HepG2 (cell line): Measurements from ENCODE around the gene GABBR2. TPM values are rescaled to one million over a fixed set of nuclear protein-coding genes. Genes with fewer than 3 reads are reported as not detected.

ENCODE experiments used
- ATAC-seq: fragments of 200-7000 bp; cut with Tn5 transposase; 3 replicates; pipeline ENCODE4 v1.9.1; 2020; ENCODE audit warnings: mild to moderate bottlenecking, moderate library complexity
- BruUV-seq: library from RNA; stranded (reverse); fragments of 400-500 nt; replicated peaks from 2 replicates; lab custom pipeline; 2021; lab: Mats Ljungman, UMichigan
- CTCF ChIA-PET: fragments of 300-600 bp; formaldehyde crosslinking; extraction: SDS; loops from one replicate; lab custom pipeline; 2021; ENCODE audit warnings: low total read pairs, inconsistent platforms, low intra/inter-chr PET ratio; lab: Yijun Ruan, JAX
- POLR2A ChIA-PET: fragments of 350-600 bp; sonication (Branson Sonifier 250); formaldehyde crosslinking; loops from one replicate; lab custom pipeline; 2020; ENCODE audit warnings: antibody characterized with exemption, inconsistent platforms; lab: Yijun Ruan, JAX
- DNase-seq: peaks from one replicate; pipeline ENCODE4 v3.0.0-alpha.2; 2015; ENCODE audit warnings: low spot score
- FAIRE-seq: peaks from 3 replicates; lab custom pipeline; 2011; peaks lifted over from hg19 to GRCh38; lab: Jason Lieb, UNC
- H2AFZ ChIP-seq: one replicate; pipeline ENCODE4 v1.6.1; 2011; ENCODE audit warnings: low read length, inconsistent platforms
- H3K27ac ChIP-seq: fragments of 300-600 bp; 3 replicates; pipeline ENCODE4 v1.8.0; 2011; ENCODE audit warnings: mixed run types, mild to moderate bottlenecking, mixed read lengths, low read length, inconsistent platforms; ENCODE audit not compliant: insufficient read depth; ENCODE audit errors: extremely low read length
- H3K27me3 ChIP-seq, 2 experiments: fragments of 200-600 bp in 1 of 2; 2 replicates in 1 of 2; 3 replicates in 1 of 2; pipeline versions ENCODE4 v1.6.0 to v1.8.0; 2011; ENCODE audit warnings: low read length in 2 of 2, mild to moderate bottlenecking in 2 of 2, moderate library complexity in 2 of 2, inconsistent platforms in 1 of 2; ENCODE audit not compliant: insufficient read depth in 2 of 2, control insufficient read depth in 1 of 2
- H3K36me3 ChIP-seq, 2 experiments: fragments of 200-600 bp in 1 of 2; replicated peaks in 1 of 2; 2 replicates in 1 of 2; 3 replicates in 1 of 2; pipeline versions ENCODE4 v1.5.1 to v1.8.0; 2011; ENCODE audit warnings: low read length in 2 of 2, inconsistent platforms in 1 of 2; ENCODE audit not compliant: insufficient read depth in 2 of 2, control insufficient read depth in 1 of 2
- H3K4me1 ChIP-seq: 2 replicates; pipeline ENCODE4 v1.5.1; 2012; ENCODE audit warnings: low read length, inconsistent platforms; ENCODE audit not compliant: insufficient read depth
- H3K4me2 ChIP-seq: 2 replicates; pipeline ENCODE4 v1.6.0; 2011; ENCODE audit warnings: low read depth, low read length, inconsistent platforms
- H3K4me3 ChIP-seq, 3 experiments: fragments of 200-600 bp in 1 of 3; sonication (generic), shearing (Covaris generic) in 1 of 3; replicated peaks in 1 of 3; 2 replicates each; pipeline ENCODE4 v1.5.1; 2011 to 2016; ENCODE audit warnings: low read length in 3 of 3, inconsistent platforms in 2 of 3, low read depth in 2 of 3, mild to moderate bottlenecking in 2 of 3, control low read depth in 1 of 3, mixed read lengths in 1 of 3; ENCODE audit not compliant: insufficient read depth in 1 of 3
- H3K79me2 ChIP-seq: one replicate; pipeline ENCODE4 v1.6.1; 2011; ENCODE audit warnings: low read length, inconsistent platforms; ENCODE audit not compliant: insufficient read depth
- H3K9ac ChIP-seq: 2 replicates; pipeline ENCODE4 v1.6.0; 2011; ENCODE audit warnings: mild to moderate bottlenecking, low read depth, low read length, inconsistent platforms; ENCODE audit not compliant: insufficient read depth
- H3K9me3 ChIP-seq: 2 replicates; pipeline ENCODE4 v1.5.1; 2012; ENCODE audit warnings: mild to moderate bottlenecking, low read length
- H4K20me1 ChIP-seq: 2 replicates; pipeline ENCODE4 v1.6.0; 2011; ENCODE audit warnings: inconsistent platforms, mild to moderate bottlenecking, low read length, moderate library complexity; ENCODE audit not compliant: insufficient read depth
- ATM ChIP-seq: fragments of 450-650 bp; IDR thresholded peaks from 2 replicates; pipeline ENCODE4 v1.7.1; 2017; ENCODE audit warnings: mild to moderate bottlenecking, borderline replicate concordance
- EHMT2 ChIP-seq: fragments of 200-600 bp; sonication (generic); IDR thresholded peaks from 2 replicates; pipeline ENCODE4 v1.7.0; 2017; ENCODE audit warnings: antibody characterized with exemption, low read depth, low read length, borderline replicate concordance
- LCORL ChIP-seq, 2 experiments: fragments of 450-650 bp in 1 of 2; sonication (generic) in 1 of 2; formaldehyde crosslinking in 1 of 2; IDR thresholded peaks; 2 replicates each; pipeline versions ENCODE4 v1.5.0 to v1.6.1; 2017 to 2020; ENCODE audit warnings: antibody characterized with exemption in 1 of 2, missing genetic modification reagents in 1 of 2
- MAFK ChIP-seq, 2 experiments: IDR thresholded peaks in 1 of 2; conservative IDR thresholded peaks in 1 of 2; 2 replicates each; pipeline ENCODE4 v1.6.1; 2011; ENCODE audit warnings: improper control_type of control experiment in 2 of 2, low read length in 2 of 2
- MTA3 ChIP-seq: sonication (generic); formaldehyde crosslinking; IDR thresholded peaks from 2 replicates; pipeline ENCODE4 v1.4.0; 2020; ENCODE audit warnings: missing genetic modification reagents
- MTF2 ChIP-seq: sonication (generic); formaldehyde crosslinking; IDR thresholded peaks from 2 replicates; pipeline ENCODE4 v1.5.0; 2020; ENCODE audit warnings: missing genetic modification reagents, borderline replicate concordance
- MXI1 ChIP-seq: IDR thresholded peaks from 3 replicates; pipeline ENCODE4 v1.6.1; 2012; ENCODE audit warnings: low read depth, low read length, inconsistent platforms, borderline replicate concordance
- NKX3-1 ChIP-seq: sonication (generic); formaldehyde crosslinking; IDR thresholded peaks from 2 replicates; pipeline ENCODE4 v1.5.0; 2020; ENCODE audit warnings: missing genetic modification reagents
- ONECUT2 ChIP-seq: sonication (generic); formaldehyde crosslinking; IDR thresholded peaks from 2 replicates; pipeline ENCODE4 v1.4.0; 2020; ENCODE audit warnings: missing genetic modification reagents
- RARA ChIP-seq: IDR thresholded peaks from 2 replicates; pipeline ENCODE4 v1.6.1; 2016; ENCODE audit warnings: missing genetic modification reagents, missing compliant biosample characterization
- RFX1 ChIP-seq: fragments of 450-650 bp; IDR thresholded peaks from 2 replicates; pipeline ENCODE4 v1.6.1; 2017
- RFX5 ChIP-seq: IDR thresholded peaks from 2 replicates; pipeline ENCODE4 v1.6.1; 2011; ENCODE audit warnings: low read depth, low read length, improper control_type of control experiment
- SETDB1 ChIP-seq: sonication (generic); formaldehyde crosslinking; IDR thresholded peaks from 2 replicates; pipeline ENCODE4 v1.5.1; 2020; ENCODE audit warnings: missing genetic modification reagents, mild to moderate bottlenecking, borderline replicate concordance
- SRF ChIP-seq: IDR thresholded peaks from 2 replicates; pipeline ENCODE4 v1.6.1; 2011; ENCODE audit warnings: mild to moderate bottlenecking, low read depth, low read length, moderate library complexity
- TOE1 ChIP-seq: sonication (generic); formaldehyde crosslinking; IDR thresholded peaks from 2 replicates; pipeline ENCODE4 v1.4.0; 2020; ENCODE audit warnings: mild to moderate bottlenecking, missing genetic modification reagents
- ZFYVE20 ChIP-seq: sonication (generic); formaldehyde crosslinking; IDR thresholded peaks from 2 replicates; pipeline ENCODE4 v1.8.0; 2023; ENCODE audit warnings: low read depth, mild to moderate bottlenecking, moderate library complexity, missing genetic modification reagents, borderline replicate concordance
- ZNF180 ChIP-seq: sonication (generic); formaldehyde crosslinking; IDR thresholded peaks from 2 replicates; pipeline ENCODE4 v1.4.0; 2020; ENCODE audit warnings: low read depth, missing genetic modification reagents, borderline replicate concordance
- ZNF225 ChIP-seq: sonication (generic); formaldehyde crosslinking; IDR thresholded peaks from 2 replicates; pipeline ENCODE4 v1.4.0; 2020; ENCODE audit warnings: mild to moderate bottlenecking, missing genetic modification reagents
- ZNF230 ChIP-seq: sonication (generic); formaldehyde crosslinking; IDR thresholded peaks from 2 replicates; pipeline ENCODE4 v1.4.0; 2020; ENCODE audit warnings: mild to moderate bottlenecking, missing genetic modification reagents
- ZNF296 ChIP-seq: sonication (generic); formaldehyde crosslinking; conservative IDR thresholded peaks from 2 replicates; pipeline ENCODE4 v1.5.0; 2020; ENCODE audit warnings: mild to moderate bottlenecking, missing genetic modification reagents
- ZNF543 ChIP-seq: sonication (generic); formaldehyde crosslinking; IDR thresholded peaks from 2 replicates; pipeline ENCODE4 v1.4.0; 2020; ENCODE audit warnings: mild to moderate bottlenecking, missing genetic modification reagents
- ZNF746 ChIP-seq: sonication (generic); formaldehyde crosslinking; IDR thresholded peaks from 2 replicates; pipeline ENCODE4 v1.8.0; 2022; ENCODE audit warnings: mild to moderate bottlenecking, missing genetic modification reagents
- ZSCAN25 ChIP-seq: sonication (generic); formaldehyde crosslinking; IDR thresholded peaks from 2 replicates; pipeline ENCODE4 v1.8.0; 2022; ENCODE audit warnings: mild to moderate bottlenecking, missing genetic modification reagents
- ZSCAN29 ChIP-seq: sonication (generic); formaldehyde crosslinking; conservative IDR thresholded peaks from 2 replicates; pipeline ENCODE4 v1.4.0; 2020; ENCODE audit warnings: mild to moderate bottlenecking, missing genetic modification reagents
- WGBS: methylation state at CpG from one replicate; pipeline ENCODE4 v1.1.6; 2017; ENCODE audit warnings: low lambda C conversion rate; 5-methylcytosine and 5-hydroxymethylcytosine counted together
- in situ Hi-C: cut with HindIII; loops from 2 replicates; pipeline ENCODE4 v1.10.0; 2017; ENCODE audit warnings: low pct_unique_long_range_greater_than_20kb; ENCODE audit not compliant: extremely low pct_ligation_motif_present
- intact Hi-C: fragments of 100-400 bp; cut with micrococcal nuclease; formaldehyde crosslinking; loops from one replicate; pipeline ENCODE4 v1.10.0; 2022; ENCODE audit not compliant: unreplicated experiment
- polyA plus RNA-seq, 8 experiments: library from polyadenylated mRNA; depleted of rRNA in 3 of 8; stranded (reverse) in 7 of 8; unstranded in 1 of 8; fragments of >200 nt; fragmentation: Illumina TruSeq in 4 of 8; extraction: Trizol in 4 of 8; gene quantifications; 2 replicates each; pipeline versions ENCODE4 v1.2.1 to v1.2.3, GENCODE V29; 2011 to 2016; ENCODE audit warnings: low read depth in 4 of 8, missing spikeins in 1 of 8, mixed read lengths in 1 of 8; ENCODE audit not compliant: insufficient read depth in 1 of 8
- total RNA-seq, 5 experiments: library from RNA; depleted of rRNA; stranded (reverse); fragments of >200 nt; fragmentation: Illumina TruSeq; extraction: Trizol; gene quantifications; 2 replicates each; pipeline ENCODE4 v1.2.3, GENCODE V29; 2016; ENCODE audit warnings: low read depth in 1 of 5
- TF ChIP-seq, protein P1 (sequence below): IDR thresholded peaks from 2 replicates; pipeline ENCODE4 v1.6.1; 2016; ENCODE audit warnings: missing genetic modification reagents, missing compliant biosample characterization

Gene GABBR2
- total and polyA plus RNA-seq, 2 of the 13 experiments (the other 11 are each of a cell fraction or from before 2014, with no cell fraction given): 0.02 TPM; not detected in 1

DNA sequence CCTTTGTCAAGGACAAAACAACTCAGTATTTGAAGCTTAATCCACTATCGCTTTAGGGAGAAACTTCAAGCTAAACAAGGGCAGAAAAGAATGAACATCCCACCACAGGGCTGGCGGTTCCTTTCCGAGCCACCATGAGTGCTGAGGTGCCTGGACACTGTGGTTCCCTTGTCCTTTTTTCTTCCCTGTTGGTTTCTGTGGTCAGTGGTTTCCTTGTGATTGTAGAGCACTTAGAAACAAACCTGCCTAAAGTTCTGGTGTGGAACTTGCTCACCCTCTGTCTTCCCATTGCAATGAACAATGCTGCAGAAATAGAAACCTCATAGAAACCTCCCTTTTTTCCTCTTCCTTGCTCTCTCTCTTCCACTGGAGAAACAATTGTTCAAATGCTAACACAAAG, 373.9 kb downstream of the GABBR2 start:
- CTCF ChIA-PET: no interaction called here
- POLR2A ChIA-PET: no interaction called here
- no peak for FAIRE-seq

GRCh38 chr9:98333703-98334582, 374.8 kb downstream of the GABBR2 start:
- Histone ChIP-seq H3K4me1 (no peaks in the 10 kb centered on the region), H3K27me3 (peaks cover 0 to 1% of the 10 kb centered on the region in 2 experiments; a peak in 1 of 5 replicates), H3K4me3 (no peak overlapping the region), H3K9ac (no peak overlapping the region), H2AFZ (no peak overlapping the region), H3K4me2 (no peak overlapping the region), H3K27ac (no peak overlapping the region), H4K20me1 (no peaks in the 10 kb centered on the region), H3K9me3 (no peaks in the 10 kb centered on the region), H3K79me2 (no peaks in the 10 kb centered on the region), H3K36me3 (no peaks in the 10 kb centered on the region)
- ChIA-PET CTCF (no interaction called here), POLR2A (no interaction called here)
- ATAC-seq (no peak), FAIRE-seq (no peak), DNase-seq (no peak)
- intact Hi-C loops: no loop called here
- TF ChIP-seq SRF: no peak
- no peak for TF ChIP-seq ZSCAN29
- no peak for TF ChIP-seq MXI1
- no peak for TF ChIP-seq ATM
- no peak for TF ChIP-seq ZFYVE20 (CRISPR knock-in tag)
- TF ChIP-seq TOE1 (CRISPR knock-in tag): no peak
- TF ChIP-seq RARA: no peak
- no peak for TF ChIP-seq ZNF296
- TF ChIP-seq RFX5: no peak
- no peak for TF ChIP-seq MTA3 (CRISPR knock-in tag)
- TF ChIP-seq EHMT2: no peak
- no peak for TF ChIP-seq ZSCAN25 (CRISPR knock-in tag)
- in situ Hi-C loops: no loop called here
- WGBS: 22% methylated on average over 5 of the region's 5 CpGs
- no TSS peak for BruUV-seq

More for the DNA sequence above, 373.9 kb downstream of the GABBR2 start:
- H3K4me3 ChIP-seq: no peak overlapping the region
- 41% methylated on average over 3 of the region's 3 CpGs for WGBS
- intact Hi-C loops: no loop called here
- ATAC-seq (no peak), DNase-seq (no peak)
- no peaks in the 10 kb centered on the region for H3K4me1 ChIP-seq
- in situ Hi-C loops: no loop called here
- H3K79me2 ChIP-seq: no peaks in the 10 kb centered on the region
- H4K20me1 ChIP-seq: no peaks in the 10 kb centered on the region
- H3K4me2 ChIP-seq: no peak overlapping the region
- no peak overlapping the region for H3K27ac ChIP-seq
- H3K9ac ChIP-seq: no peak overlapping the region
- H3K27me3 ChIP-seq: peaks cover 0 to 1% of the 10 kb centered on the region in 2 experiments; a peak in 1 of 5 replicates
- no peak overlapping the region for H2AFZ ChIP-seq
- no TSS peak for BruUV-seq
- TF ChIP-seq, protein P1, sequence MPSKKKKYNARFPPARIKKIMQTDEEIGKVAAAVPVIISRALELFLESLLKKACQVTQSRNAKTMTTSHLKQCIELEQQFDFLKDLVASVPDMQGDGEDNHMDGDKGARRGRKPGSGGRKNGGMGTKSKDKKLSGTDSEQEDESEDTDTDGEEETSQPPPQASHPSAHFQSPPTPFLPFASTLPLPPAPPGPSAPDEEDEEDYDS (CRISPR knock-in tag): no peak
- no peak for TF ChIP-seq NKX3-1 (CRISPR knock-in tag)
- no peak for TF ChIP-seq SETDB1 (CRISPR knock-in tag)
- TF ChIP-seq ZNF225 (CRISPR knock-in tag): no peak
- no peak for TF ChIP-seq ZNF230 (CRISPR knock-in tag)
- TF ChIP-seq LCORL (IDR thresholded peaks at IDR 0.05): no peak
- no peak for TF ChIP-seq LCORL (CRISPR knock-in tag; IDR thresholded peaks at IDR 0.05)
- no peak for TF ChIP-seq ZNF180 (CRISPR knock-in tag)
- no peak for TF ChIP-seq ZNF746
- no peak for TF ChIP-seq RFX1
- TF ChIP-seq MTF2 (CRISPR knock-in tag): no peak
- no peak for TF ChIP-seq ONECUT2
- TF ChIP-seq ZNF543 (CRISPR knock-in tag): no peak
- no peak for TF ChIP-seq MAFK (conservative IDR thresholded peaks at IDR 0.05 in 1 of 2, IDR thresholded peaks at IDR 0.05 in 1 of 2; ENCODE audit: low read length in 2 of 2)
- H3K36me3 ChIP-seq: no peaks in the 10 kb centered on the region
- no peaks in the 10 kb centered on the region for H3K9me3 ChIP-seq
